Caco-2 (cell line): Measurements from ENCODE around the gene TRIO. TPM values are rescaled to one million over a fixed set of nuclear protein-coding genes. Genes with fewer than 3 reads are reported as not detected.
A peak's percentile ranks its signal among the peaks of the same experiment; 100 is the strongest.

Source experiments
- BruUV-seq: library from RNA; stranded (reverse); fragments of 400-500 nt; replicated peaks from 2 replicates; lab custom pipeline; 2021; lab: Mats Ljungman, UMichigan
- CTCF ChIA-PET: fragments of 300-600 bp; sonication (Branson Sonifier 250); formaldehyde crosslinking; loops from one replicate; lab custom pipeline; 2022; ENCODE audit warnings: antibody characterized with exemption; lab: Charles Lee
- POLR2A ChIA-PET: fragments of 300-600 bp; sonication (Branson Sonifier 250); formaldehyde crosslinking; loops from one replicate; lab custom pipeline; 2022; ENCODE audit warnings: antibody characterized with exemption; lab: Charles Lee
- DNase-seq, 2 experiments: peaks; one replicate each; pipeline versions ENCODE4 v3.0.0 to v3.0.0-alpha.2; 2020 to 2022
- H3K27me3 ChIP-seq: replicated peaks from 2 replicates; pipeline ENCODE4 v1.6.0; 2011; ENCODE audit warnings: low read length; ENCODE audit not compliant: control insufficient read depth, insufficient read depth
- H3K36me3 ChIP-seq: 2 replicates; pipeline ENCODE4 v1.5.1; 2011; ENCODE audit warnings: low read length; ENCODE audit not compliant: control insufficient read depth, insufficient read depth
- H3K4me1 ChIP-seq: fragments of 250-450 bp; sonication (Bioruptor Pico); 2 replicates; pipeline ENCODE4 v1.5.1; 2020; ENCODE audit warnings: mild to moderate bottlenecking
- H3K4me3 ChIP-seq: 2 replicates; pipeline ENCODE4 v1.5.1; 2011; ENCODE audit warnings: low read depth, mild to moderate bottlenecking, control low read depth, low read length
- H3K9me3 ChIP-seq: fragments of 250-450 bp; sonication (Bioruptor Pico); 2 replicates; pipeline ENCODE4 v1.5.1; 2020; ENCODE audit warnings: mild to moderate bottlenecking, moderate library complexity
- H3K27ac Mint-ChIP-seq: one replicate; pipeline ENCODE4 v1.8.0; 2022; ENCODE audit warnings: mixed read lengths; ENCODE audit not compliant: unreplicated experiment
- H3K27me3 Mint-ChIP-seq: one replicate; pipeline ENCODE4 v1.8.0; 2022; ENCODE audit warnings: mixed read lengths; ENCODE audit not compliant: insufficient read depth, unreplicated experiment
- H3K36me3 Mint-ChIP-seq: one replicate; pipeline ENCODE4 v1.8.0; 2022; ENCODE audit warnings: mild to moderate bottlenecking, mixed read lengths; ENCODE audit not compliant: insufficient read depth, unreplicated experiment
- H3K4me1 Mint-ChIP-seq: one replicate; pipeline ENCODE4 v1.8.0; 2022; ENCODE audit warnings: low read depth, mixed read lengths; ENCODE audit not compliant: unreplicated experiment
- H3K4me3 Mint-ChIP-seq: one replicate; pipeline ENCODE4 v1.8.0; 2022; ENCODE audit warnings: mild to moderate bottlenecking, moderate library complexity, mixed read lengths; ENCODE audit not compliant: unreplicated experiment
- H3K9me3 Mint-ChIP-seq: one replicate; pipeline ENCODE4 v1.8.0; 2022; ENCODE audit warnings: mixed read lengths; ENCODE audit not compliant: unreplicated experiment
- intact Hi-C: fragments of 100-400 bp; cut with micrococcal nuclease; formaldehyde crosslinking; loops from one replicate; pipeline ENCODE4 v1.10.0; 2022; ENCODE audit not compliant: unreplicated experiment
- total RNA-seq: library from RNA; stranded (reverse); gene quantifications from 2 replicates; pipeline ENCODE4 v1.2.3, GENCODE V29; 2022
- TF ChIP-seq, protein P1 (sequence below), 2 experiments: fragments of 200-600 bp in 1 of 2; IDR thresholded peaks; 1 replicate in 1 of 2; 2 replicates in 1 of 2; pipeline versions ENCODE4 v1.5.1 to v1.8.0; 2011 to 2022; ENCODE audit warnings: antibody characterized with exemption in 1 of 2, control low read depth in 1 of 2, inconsistent platforms in 1 of 2, low read depth in 1 of 2, low read length in 1 of 2, mild to moderate bottlenecking in 1 of 2, moderate library complexity in 1 of 2; ENCODE audit not compliant: insufficient read depth in 1 of 2, severe bottlenecking in 1 of 2, unreplicated experiment in 1 of 2

The TRIO gene
- total RNA-seq, 1 experiment from 2014 or later, result 92.0 TPM

GRCh38 chr5:14188778-14189177, 45.6 kb downstream of the TRIO start:
- CTCF ChIA-PET, result no interaction called here
- TF ChIP-seq, protein P1, sequence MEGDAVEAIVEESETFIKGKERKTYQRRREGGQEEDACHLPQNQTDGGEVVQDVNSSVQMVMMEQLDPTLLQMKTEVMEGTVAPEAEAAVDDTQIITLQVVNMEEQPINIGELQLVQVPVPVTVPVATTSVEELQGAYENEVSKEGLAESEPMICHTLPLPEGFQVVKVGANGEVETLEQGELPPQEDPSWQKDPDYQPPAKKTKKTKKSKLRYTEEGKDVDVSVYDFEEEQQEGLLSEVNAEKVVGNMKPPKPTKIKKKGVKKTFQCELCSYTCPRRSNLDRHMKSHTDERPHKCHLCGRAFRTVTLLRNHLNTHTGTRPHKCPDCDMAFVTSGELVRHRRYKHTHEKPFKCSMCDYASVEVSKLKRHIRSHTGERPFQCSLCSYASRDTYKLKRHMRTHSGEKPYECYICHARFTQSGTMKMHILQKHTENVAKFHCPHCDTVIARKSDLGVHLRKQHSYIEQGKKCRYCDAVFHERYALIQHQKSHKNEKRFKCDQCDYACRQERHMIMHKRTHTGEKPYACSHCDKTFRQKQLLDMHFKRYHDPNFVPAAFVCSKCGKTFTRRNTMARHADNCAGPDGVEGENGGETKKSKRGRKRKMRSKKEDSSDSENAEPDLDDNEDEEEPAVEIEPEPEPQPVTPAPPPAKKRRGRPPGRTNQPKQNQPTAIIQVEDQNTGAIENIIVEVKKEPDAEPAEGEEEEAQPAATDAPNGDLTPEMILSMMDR (IDR thresholded peaks at IDR 0.05; ENCODE audit: insufficient read depth in 1 of 2, low read depth in 1 of 2, low read length in 1 of 2, severe bottlenecking in 1 of 2, unreplicated experiment in 1 of 2), result no peak
- DNase-seq, result no peak
- Mint-ChIP-seq H3K36me3 (no peaks in the 10 kb centered on the region), H3K4me3 (no peak overlapping the region), H3K9me3 (no peaks in the 10 kb centered on the region), H3K27me3 (no peaks in the 10 kb centered on the region), H3K4me1 (peaks cover 15% of the 10 kb centered on the region), H3K27ac (no peak overlapping the region)
- H3K4me1 ChIP-seq, result peaks cover 2% of the 10 kb centered on the region; the same call in 1 of the 2 replicates
- no peaks in the 10 kb centered on the region for H3K9me3 ChIP-seq
- POLR2A ChIA-PET, result no interaction called here
- H3K36me3 ChIP-seq, result no peaks in the 10 kb centered on the region
- intact Hi-C loops, result no loop called here
- H3K27me3 ChIP-seq, result no peaks in the 10 kb centered on the region
- BruUV-seq, result no TSS peak
- no peak overlapping the region for H3K4me3 ChIP-seq

DNA sequence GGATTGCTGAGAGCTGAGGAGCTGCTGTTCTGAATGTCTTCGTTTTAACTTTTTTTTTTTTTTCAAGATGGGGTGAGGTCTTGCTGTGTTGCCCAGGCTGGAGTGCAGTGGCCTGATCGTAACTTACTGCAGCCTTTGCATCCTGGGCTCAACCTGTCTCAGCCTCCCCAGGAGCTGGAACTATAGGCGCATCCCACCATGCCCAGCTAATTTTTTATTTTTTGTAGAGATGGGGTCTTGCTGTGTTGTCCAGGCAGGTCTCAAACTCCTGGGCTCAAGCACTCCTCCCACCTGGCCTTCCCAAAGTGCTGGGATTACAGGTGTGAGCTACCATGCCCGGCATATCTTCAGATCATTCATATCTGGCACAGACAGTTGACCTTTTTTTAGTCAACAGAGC, 46.5 kb downstream of the TRIO start:
- H3K4me3 ChIP-seq, result no peak overlapping the region
- no peaks in the 10 kb centered on the region for H3K4me1 ChIP-seq
- peak overlapping the region; percentile 20 for H3K27ac Mint-ChIP-seq
- TF ChIP-seq, protein P1 (IDR thresholded peaks at IDR 0.05; ENCODE audit: insufficient read depth in 1 of 2, low read depth in 1 of 2, low read length in 1 of 2, severe bottlenecking in 1 of 2, unreplicated experiment in 1 of 2), result no peak
- no peaks in the 10 kb centered on the region for H3K9me3 ChIP-seq
- no peaks in the 10 kb centered on the region for H3K36me3 Mint-ChIP-seq
- no peaks in the 10 kb centered on the region for H3K27me3 ChIP-seq
- peaks cover 15% of the 10 kb centered on the region for H3K4me1 Mint-ChIP-seq
- H3K36me3 ChIP-seq, result no peaks in the 10 kb centered on the region
- intact Hi-C loops, result no loop called here
- ChIA-PET CTCF (no interaction called here), POLR2A (no interaction called here)
- no peak for DNase-seq
- no peaks in the 10 kb centered on the region for H3K27me3 Mint-ChIP-seq
- BruUV-seq, result no TSS peak
- no peaks in the 10 kb centered on the region for H3K9me3 Mint-ChIP-seq
- H3K4me3 Mint-ChIP-seq, result no peak overlapping the region

GRCh38 chr5:14190194-14191164, 47.3 kb downstream of the TRIO start:
- POLR2A ChIA-PET, result no interaction called here
- H3K27ac Mint-ChIP-seq, result peak overlapping the region; percentile 20
- H3K4me3 Mint-ChIP-seq, result no peak overlapping the region
- Histone ChIP-seq H3K9me3 (no peaks in the 10 kb centered on the region), H3K4me3 (no peak overlapping the region), H3K36me3 (no peaks in the 10 kb centered on the region), H3K27me3 (no peaks in the 10 kb centered on the region), H3K4me1 (no peaks in the 10 kb centered on the region)
- TF ChIP-seq, protein P1 (IDR thresholded peaks at IDR 0.05; ENCODE audit: insufficient read depth in 1 of 2, low read depth in 1 of 2, low read length in 1 of 2, severe bottlenecking in 1 of 2, unreplicated experiment in 1 of 2), result no peak
- H3K9me3 Mint-ChIP-seq, result no peaks in the 10 kb centered on the region
- H3K36me3 Mint-ChIP-seq, result no peaks in the 10 kb centered on the region
- intact Hi-C loops, result no loop called here
- no peaks in the 10 kb centered on the region for H3K27me3 Mint-ChIP-seq
- no TSS peak for BruUV-seq
- DNase-seq, result no peak
- CTCF ChIA-PET, result no interaction called here
- peaks cover 18% of the 10 kb centered on the region for H3K4me1 Mint-ChIP-seq
